Measurements from ENCODE around the gene WRAP53.

WRAP53 gene

GRCh38 chr17:7729816-7730215 lies 41.5 kb downstream of the WRAP53 start:
- TF ChIP-seq CTCF (IDR thresholded peaks at IDR 0.05; ENCODE audit: insufficient read depth, low read depth, low read length, missing control alignments): no peak
- H3K4me3 ChIP-seq (ENCODE audit: low read length): no peak overlapping the region
- no peak for DNase-seq (ENCODE audit: low read depth)

- no peak for TF ChIP-seq CTCF (IDR thresholded peaks at IDR 0.05; ENCODE audit: insufficient read depth, low read depth, low read length, missing control alignments)
- no peak for DNase-seq (ENCODE audit: low read depth)
- no peak overlapping the region for H3K4me3 ChIP-seq (ENCODE audit: low read length)
Observed at GRCh38 chr17:7732981-7733539, 44.8 kb downstream of the WRAP53 start.

GRCh38 chr17:7737601-7738000 lies 49.3 kb downstream of the WRAP53 start:
- H3K4me3 ChIP-seq (ENCODE audit: low read length): no peak overlapping the region
- no peak for DNase-seq (ENCODE audit: low read depth)
- no peak for TF ChIP-seq CTCF (IDR thresholded peaks at IDR 0.05; ENCODE audit: insufficient read depth, low read depth, low read length, missing control alignments)

GRCh38 chr17:7739746-7740145 lies 51.5 kb downstream of the WRAP53 start:
- TF ChIP-seq CTCF (IDR thresholded peaks at IDR 0.05; ENCODE audit: insufficient read depth, low read depth, low read length, missing control alignments): no peak
- H3K4me3 ChIP-seq (ENCODE audit: low read length): no peak overlapping the region
- no peak for DNase-seq (ENCODE audit: low read depth)

- TF ChIP-seq CTCF (IDR thresholded peaks at IDR 0.05; ENCODE audit: insufficient read depth, low read depth, low read length, missing control alignments): no peak
- no peak overlapping the region for H3K4me3 ChIP-seq (ENCODE audit: low read length)
- no peak for DNase-seq (ENCODE audit: low read depth)
Observed at GRCh38 chr17:7740481-7741001, 52.3 kb downstream of the WRAP53 start.

- TF ChIP-seq CTCF (IDR thresholded peaks at IDR 0.05; ENCODE audit: insufficient read depth, low read depth, low read length, missing control alignments): no peak
- no peak for DNase-seq (ENCODE audit: low read depth)
- no peak overlapping the region for H3K4me3 ChIP-seq (ENCODE audit: low read length)
Observed at GRCh38 chr17:7742729-7743128, 54.5 kb downstream of the WRAP53 start.

- no peak for TF ChIP-seq CTCF (IDR thresholded peaks at IDR 0.05; ENCODE audit: insufficient read depth, low read depth, low read length, missing control alignments)
- no peak overlapping the region for H3K4me3 ChIP-seq (ENCODE audit: low read length)
- DNase-seq (ENCODE audit: low read depth): no peak
Observed at GRCh38 chr17:7744416-7744815, 56.1 kb downstream of the WRAP53 start.
